PFSK-1 (cell line): ENCODE measurements around the gene NUP98.

Source experiments
- FOXP2 ChIP-seq: optimal IDR thresholded peaks from 2 replicates; pipeline ENCODE3; 2011; ENCODE audit warnings: borderline replicate concordance, control low read depth, inconsistent platforms; ENCODE audit not compliant: insufficient read depth; ENCODE audit errors: extremely low read length, extremely low read depth
- POLR2AphosphoS5 ChIP-seq: IDR thresholded peaks from 2 replicates; pipeline ENCODE4 v1.6.1; 2012; ENCODE audit warnings: low read depth, mild to moderate bottlenecking, control low read depth, low read length, moderate library complexity
- REST ChIP-seq, 2 experiments: IDR thresholded peaks; 2 replicates each; pipeline versions ENCODE4 v1.6.1 to v1.8.0; 2011 to 2012; ENCODE audit warnings: low read depth in 2 of 2, low read length in 2 of 2, control low read depth in 1 of 2, inconsistent platforms in 1 of 2, mild to moderate bottlenecking in 1 of 2, moderate library complexity in 1 of 2; ENCODE audit not compliant: insufficient read depth in 1 of 2
- SIN3A ChIP-seq: IDR thresholded peaks from 2 replicates; pipeline ENCODE4 v1.6.1; 2012; ENCODE audit warnings: mild to moderate bottlenecking, low read length, moderate library complexity, borderline replicate concordance; ENCODE audit not compliant: insufficient read depth
- TAF1 ChIP-seq: IDR thresholded peaks from 2 replicates; pipeline ENCODE4 v1.6.1; 2012; ENCODE audit warnings: low read length, control low read depth, borderline replicate concordance; ENCODE audit not compliant: insufficient read depth

The NUP98 gene

GRCh38 chr11:3686751-3687150 is 110.6 kb downstream of the NUP98 start:
- TF ChIP-seq SIN3A (no peak), POLR2AphosphoS5 (no peak), REST (IDR thresholded peaks at IDR 0.05; ENCODE audit: insufficient read depth in 1 of 2, low read depth in 2 of 2, low read length in 2 of 2) (no peak), FOXP2 (no peak), TAF1 (no peak)

DNA sequence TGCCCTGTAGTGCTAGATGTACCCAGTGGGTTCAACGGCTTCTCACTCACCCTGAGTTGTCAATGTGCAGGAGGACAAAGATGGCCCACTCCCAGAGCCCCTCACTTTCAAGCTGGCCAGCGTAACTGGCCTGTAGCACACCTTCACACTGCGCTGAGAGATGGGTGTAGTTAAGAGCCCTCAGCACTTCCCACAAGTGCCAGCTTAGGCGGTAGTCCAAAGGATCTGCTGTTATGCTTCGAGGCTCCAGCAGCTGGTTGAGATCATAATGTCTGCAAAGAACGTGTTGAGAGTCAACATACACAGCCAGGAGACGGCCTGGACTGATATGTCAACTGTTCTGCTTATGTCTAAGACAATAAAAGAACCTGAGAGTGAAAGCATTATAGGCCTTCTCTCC is 111.4 kb downstream of the NUP98 start:
- TF ChIP-seq REST (IDR thresholded peaks at IDR 0.05; ENCODE audit: insufficient read depth in 1 of 2, low read depth in 2 of 2, low read length in 2 of 2) (no peak), TAF1 (no peak), FOXP2 (no peak), SIN3A (no peak), POLR2AphosphoS5 (no peak)

- no peak for TF ChIP-seq REST (IDR thresholded peaks at IDR 0.05; ENCODE audit: insufficient read depth in 1 of 2, low read depth in 2 of 2, low read length in 2 of 2)
- TF ChIP-seq SIN3A, result no peak
- TF ChIP-seq POLR2AphosphoS5, result no peak
- no peak for TF ChIP-seq TAF1
- TF ChIP-seq FOXP2, result no peak
These were observed 112.6 kb downstream of the NUP98 start for GRCh38 chr11:3684819-3685172.

- no peak for TF ChIP-seq TAF1
- TF ChIP-seq REST (IDR thresholded peaks at IDR 0.05; ENCODE audit: insufficient read depth in 1 of 2, low read depth in 2 of 2, low read length in 2 of 2), result no peak
- TF ChIP-seq SIN3A, result no peak
- TF ChIP-seq POLR2AphosphoS5, result no peak
- no peak for TF ChIP-seq FOXP2
These were observed 113.1 kb downstream of the NUP98 start for GRCh38 chr11:3684129-3684818.
